GM13977 (cell line): ENCODE measurements around the gene MYZAP.

Source experiments
- DNase-seq: peaks from one replicate; pipeline ENCODE4 v3.0.0; 2012; ENCODE audit warnings: low spot score
- in situ Hi-C: fragments of 300-500 bp; cut with MboI; formaldehyde crosslinking; loops from one replicate; pipeline ENCODE4 v1.12.0; 2022; ENCODE audit warnings: low sequenced_read_pairs, low pct_unique_long_range_greater_than_20kb, mixed read lengths, inconsistent platforms; ENCODE audit not compliant: unreplicated experiment
- TF ChIP-seq, protein P1 (sequence below): IDR thresholded peaks from 2 replicates; pipeline ENCODE4 v1.5.1; 2012; ENCODE audit warnings: mild to moderate bottlenecking, control low read depth; ENCODE audit not compliant: insufficient read depth; ENCODE audit errors: extremely low read depth, missing control alignments

Gene MYZAP

DNA sequence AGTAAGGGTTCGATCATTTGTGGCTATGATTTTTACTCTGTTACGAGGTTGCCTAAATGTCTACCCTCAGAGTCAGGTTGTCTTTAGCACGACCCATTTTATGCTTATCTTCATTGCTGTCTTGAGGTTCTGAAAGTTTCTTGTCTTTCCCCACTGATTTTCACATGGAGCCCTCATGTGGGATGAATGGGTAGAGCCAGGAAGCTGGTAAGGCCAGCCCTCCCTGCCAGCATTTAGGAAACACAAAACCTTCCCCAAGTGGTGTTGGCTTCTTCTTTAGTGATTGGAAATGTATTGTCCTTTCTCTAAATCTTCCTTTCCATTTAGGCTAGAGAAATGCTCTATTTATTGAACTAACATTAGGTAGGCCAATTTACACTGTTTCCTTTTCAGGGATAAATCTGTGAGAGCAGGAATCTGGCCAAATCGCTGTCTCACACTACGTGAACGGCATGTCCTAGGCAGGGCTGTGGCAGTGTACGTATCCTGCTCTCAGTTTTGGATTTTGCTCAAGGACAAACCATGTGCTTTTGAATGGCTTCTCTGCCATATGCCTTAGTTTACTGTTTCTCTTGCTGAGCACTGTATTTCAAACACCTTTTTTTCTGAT lies 43.7 kb downstream of the MYZAP start:
- DNase-seq: no peak
- in situ Hi-C loops: no loop called here
- TF ChIP-seq, protein P1, sequence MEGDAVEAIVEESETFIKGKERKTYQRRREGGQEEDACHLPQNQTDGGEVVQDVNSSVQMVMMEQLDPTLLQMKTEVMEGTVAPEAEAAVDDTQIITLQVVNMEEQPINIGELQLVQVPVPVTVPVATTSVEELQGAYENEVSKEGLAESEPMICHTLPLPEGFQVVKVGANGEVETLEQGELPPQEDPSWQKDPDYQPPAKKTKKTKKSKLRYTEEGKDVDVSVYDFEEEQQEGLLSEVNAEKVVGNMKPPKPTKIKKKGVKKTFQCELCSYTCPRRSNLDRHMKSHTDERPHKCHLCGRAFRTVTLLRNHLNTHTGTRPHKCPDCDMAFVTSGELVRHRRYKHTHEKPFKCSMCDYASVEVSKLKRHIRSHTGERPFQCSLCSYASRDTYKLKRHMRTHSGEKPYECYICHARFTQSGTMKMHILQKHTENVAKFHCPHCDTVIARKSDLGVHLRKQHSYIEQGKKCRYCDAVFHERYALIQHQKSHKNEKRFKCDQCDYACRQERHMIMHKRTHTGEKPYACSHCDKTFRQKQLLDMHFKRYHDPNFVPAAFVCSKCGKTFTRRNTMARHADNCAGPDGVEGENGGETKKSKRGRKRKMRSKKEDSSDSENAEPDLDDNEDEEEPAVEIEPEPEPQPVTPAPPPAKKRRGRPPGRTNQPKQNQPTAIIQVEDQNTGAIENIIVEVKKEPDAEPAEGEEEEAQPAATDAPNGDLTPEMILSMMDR: no peak

DNA sequence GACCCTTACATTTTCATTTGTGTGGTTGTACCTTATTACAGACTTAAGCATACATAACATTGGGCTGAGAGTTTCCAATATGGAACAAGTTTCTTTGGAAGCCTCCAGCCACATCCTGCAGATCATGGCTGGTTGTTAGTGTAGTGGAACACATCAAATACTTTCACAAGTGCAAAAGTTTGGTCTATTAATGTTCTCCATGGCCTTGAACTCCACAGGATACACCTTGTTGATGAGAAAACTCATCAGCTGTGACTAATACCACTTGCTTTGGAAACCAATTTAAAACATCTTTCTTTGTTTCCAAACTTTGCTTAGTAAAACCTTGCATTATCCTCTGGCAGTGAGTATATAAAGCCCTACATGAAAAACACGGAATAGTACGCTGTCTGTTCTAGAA lies 46.1 kb downstream of the MYZAP start:
- in situ Hi-C loops: no loop called here
- DNase-seq: no peak

DNA sequence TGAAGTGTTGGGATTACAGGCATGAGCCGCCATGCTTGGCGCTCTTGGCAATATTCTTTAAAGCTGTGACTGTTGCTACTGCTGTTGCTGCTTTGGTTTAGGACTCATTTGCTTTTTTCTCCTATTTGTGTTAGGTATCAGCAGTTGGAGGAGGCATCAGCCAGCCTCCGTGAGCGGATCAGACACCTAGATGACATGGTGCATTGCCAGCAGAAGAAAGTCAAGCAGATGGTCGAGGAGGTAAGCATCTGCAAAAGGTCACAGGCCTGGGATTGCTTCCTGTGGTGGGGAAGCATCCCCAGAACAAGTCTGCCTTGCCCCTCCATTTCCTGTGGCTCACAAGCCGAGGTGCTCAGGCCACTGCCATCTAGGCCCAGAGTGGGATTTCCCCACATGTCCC lies 47.6 kb downstream of the MYZAP start:
- in situ Hi-C loops: no loop called here

More for the DNA sequence above, 46.1 kb downstream of the MYZAP start:
- TF ChIP-seq, protein P1: no peak

DNA sequence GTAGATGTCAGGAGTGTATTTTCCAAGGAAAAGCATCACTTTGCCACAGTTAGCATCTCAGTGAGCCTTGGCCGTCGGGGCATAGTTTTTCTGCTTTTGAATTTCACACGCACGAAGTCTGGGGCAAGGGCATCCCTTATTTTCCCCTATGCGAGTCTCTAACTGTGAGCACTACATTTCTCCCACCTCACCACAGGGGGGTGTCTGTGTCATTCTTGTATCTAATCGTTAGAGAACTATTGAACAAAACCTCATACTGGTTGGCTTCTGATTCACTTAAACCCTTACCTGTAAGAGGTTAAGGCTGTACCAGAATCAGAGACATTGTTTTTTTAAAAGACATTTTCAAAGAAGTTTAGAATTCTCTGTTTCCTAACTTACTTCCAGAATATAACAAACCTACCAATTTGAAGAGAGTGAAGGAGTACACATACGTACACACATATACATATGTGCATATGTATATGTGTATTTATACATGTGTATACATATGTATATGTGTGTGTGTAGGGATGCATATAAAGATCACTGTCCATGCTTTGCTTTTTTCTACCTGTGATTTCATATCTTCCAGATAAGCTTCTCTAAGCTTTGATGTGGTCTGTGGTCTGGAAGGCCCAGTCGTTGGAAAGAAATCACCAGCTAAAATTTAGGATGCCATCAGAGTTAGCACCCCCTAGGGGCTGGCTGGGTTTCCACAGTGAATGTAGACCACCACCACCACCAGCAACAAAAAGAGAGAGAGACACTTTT lies 49.4 kb downstream of the MYZAP start:
- DNase-seq: peak; percentile 21
- TF ChIP-seq, protein P1: peak; percentile 33
- in situ Hi-C loops: no loop called here

More for the DNA sequence above, 47.6 kb downstream of the MYZAP start:
- no peak for DNase-seq
- TF ChIP-seq, protein P1: no peak

DNA sequence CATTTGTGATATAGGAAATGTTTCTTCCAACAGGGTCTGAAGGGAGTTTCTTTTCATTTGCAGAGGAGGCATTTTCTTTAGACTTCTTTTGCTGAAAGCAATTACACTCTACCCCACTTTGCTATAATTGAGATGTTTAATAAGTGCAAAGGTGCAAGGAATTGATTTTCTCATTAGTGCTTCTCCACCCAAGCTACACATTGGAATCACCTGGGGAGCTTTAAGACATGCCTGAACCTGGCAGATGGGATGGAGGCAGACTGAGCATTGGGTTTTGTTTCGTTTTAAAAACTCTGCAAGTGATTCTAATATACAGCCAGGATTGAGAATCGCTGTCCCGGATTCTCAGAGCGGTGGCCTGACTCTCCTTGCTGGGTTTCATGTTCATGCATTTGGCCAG lies 52.1 kb downstream of the MYZAP start:
- in situ Hi-C loops: no loop called here
- no peak for DNase-seq
- TF ChIP-seq, protein P1: no peak

DNA sequence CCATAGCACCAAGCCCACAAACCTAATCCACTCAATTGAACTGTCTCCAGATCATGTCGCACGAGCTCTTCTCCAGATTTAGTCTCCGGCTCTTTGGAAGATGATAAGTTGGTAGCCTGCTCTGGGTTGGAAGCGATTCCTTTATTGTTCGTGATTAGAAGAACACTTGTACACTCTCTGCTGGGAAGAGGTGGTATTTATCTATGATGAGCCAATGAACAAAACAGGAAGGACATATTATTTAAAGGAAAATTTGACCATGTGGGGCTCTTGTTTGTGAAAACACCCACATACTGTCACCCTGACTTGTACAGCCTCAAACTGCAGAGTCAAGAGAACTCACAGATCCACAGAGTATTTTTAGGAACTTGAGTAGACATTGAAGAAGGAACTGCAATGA lies 54.4 kb downstream of the MYZAP start:
- TF ChIP-seq, protein P1: no peak
- in situ Hi-C loops: no loop called here
- DNase-seq: no peak
